ENCODE data around the gene ZCCHC2.

Gene ZCCHC2

DNA sequence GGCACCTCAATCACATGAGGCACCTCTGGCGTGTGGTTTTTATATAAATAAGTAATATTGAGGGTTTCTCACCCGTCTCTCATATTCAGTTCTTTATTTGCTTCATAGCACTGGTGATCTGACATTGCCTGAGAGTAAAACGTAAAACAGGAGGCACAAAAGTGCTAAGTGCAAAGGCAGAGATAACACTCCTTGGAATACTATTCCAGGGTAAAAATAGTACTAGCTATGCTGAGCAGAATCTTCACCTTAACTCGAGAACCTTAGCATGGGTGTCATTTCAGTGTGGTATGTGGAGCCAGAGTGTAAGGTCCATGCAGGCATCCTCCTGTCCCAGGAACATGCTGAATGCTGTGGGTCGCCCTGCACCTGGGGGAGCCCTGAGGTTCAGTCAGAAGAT is 26.9 kb downstream of the ZCCHC2 start:
- no peaks in the 10 kb centered on the region for H3K9me3 ChIP-seq (replicated peaks; ENCODE audit: low read length)
- H3K4me1 ChIP-seq (ENCODE audit: control insufficient read depth, insufficient read depth, low read length), result peaks cover 2% of the 10 kb centered on the region
- peaks cover 9% of the 10 kb centered on the region for H3K36me3 ChIP-seq (ENCODE audit: insufficient read depth, low read length)
- H3K9ac ChIP-seq (ENCODE audit: low read depth, low read length), result no peak overlapping the region
- no peak overlapping the region for H3K4me3 ChIP-seq (ENCODE audit: low read length)
- H3K4me2 ChIP-seq (ENCODE audit: low read length), result no peak overlapping the region
- H3K27me3 ChIP-seq (ENCODE audit: control insufficient read depth, insufficient read depth, low read length), result no peaks in the 10 kb centered on the region

- Histone ChIP-seq H3K4me3 (ENCODE audit: low read length) (no peak overlapping the region), H3K9me3 (replicated peaks; ENCODE audit: low read length) (no peaks in the 10 kb centered on the region), H3K4me2 (ENCODE audit: low read length) (no peak overlapping the region), H3K4me1 (ENCODE audit: control insufficient read depth, insufficient read depth, low read length) (peaks cover 8% of the 10 kb centered on the region), H3K27me3 (ENCODE audit: control insufficient read depth, insufficient read depth, low read length) (no peaks in the 10 kb centered on the region), H3K9ac (ENCODE audit: low read depth, low read length) (no peak overlapping the region), H3K36me3 (ENCODE audit: insufficient read depth, low read length) (peaks cover 4% of the 10 kb centered on the region)
Measured at GRCh38 chr18:62550746-62551145, 27.9 kb downstream of the ZCCHC2 start.

DNA sequence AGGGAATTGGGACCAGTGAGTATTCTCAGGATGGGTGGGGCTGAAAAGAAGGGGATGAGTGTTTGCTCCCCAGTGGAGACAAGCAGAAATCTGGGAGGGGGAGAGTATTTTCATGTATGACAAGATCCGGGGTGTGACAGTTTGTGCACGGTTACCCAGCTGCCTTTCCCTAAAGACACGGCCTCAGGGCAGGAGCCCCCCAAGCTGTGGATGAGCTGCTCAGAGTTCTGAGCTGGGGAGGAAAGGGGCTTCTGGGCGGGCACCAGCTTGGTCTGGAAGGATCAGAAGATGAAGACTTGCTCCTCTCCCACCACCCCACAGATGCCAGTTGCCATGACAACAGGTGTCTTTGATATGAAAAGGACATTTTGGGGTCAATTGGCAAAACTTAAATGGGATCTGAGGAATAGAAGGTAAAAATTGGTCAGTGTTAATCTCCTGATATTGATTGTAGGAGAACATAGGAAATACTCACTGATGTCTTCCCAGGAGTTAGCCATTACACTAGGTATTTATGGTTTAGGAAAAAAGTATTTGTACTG is 29.2 kb downstream of the ZCCHC2 start:
- Histone ChIP-seq H3K9ac (ENCODE audit: low read depth, low read length) (no peak overlapping the region), H3K4me1 (ENCODE audit: control insufficient read depth, insufficient read depth, low read length) (peaks cover 8% of the 10 kb centered on the region), H3K9me3 (replicated peaks; ENCODE audit: low read length) (no peaks in the 10 kb centered on the region), H3K4me2 (ENCODE audit: low read length) (no peak overlapping the region), H3K4me3 (ENCODE audit: low read length) (no peak overlapping the region), H3K27me3 (ENCODE audit: control insufficient read depth, insufficient read depth, low read length) (no peaks in the 10 kb centered on the region), H3K36me3 (ENCODE audit: insufficient read depth, low read length) (peaks cover 12% of the 10 kb centered on the region)

GRCh38 chr18:62554061-62554815 is 31.4 kb downstream of the ZCCHC2 start:
- peaks cover 8% of the 10 kb centered on the region for H3K4me1 ChIP-seq (ENCODE audit: control insufficient read depth, insufficient read depth, low read length)
- H3K4me2 ChIP-seq (ENCODE audit: low read length), result no peak overlapping the region
- no peaks in the 10 kb centered on the region for H3K9me3 ChIP-seq (replicated peaks; ENCODE audit: low read length)
- no peak overlapping the region for H3K4me3 ChIP-seq (ENCODE audit: low read length)
- H3K27me3 ChIP-seq (ENCODE audit: control insufficient read depth, insufficient read depth, low read length), result no peaks in the 10 kb centered on the region
- peaks cover 15% of the 10 kb centered on the region for H3K36me3 ChIP-seq (ENCODE audit: insufficient read depth, low read length)
- no peak overlapping the region for H3K9ac ChIP-seq (ENCODE audit: low read depth, low read length)

DNA sequence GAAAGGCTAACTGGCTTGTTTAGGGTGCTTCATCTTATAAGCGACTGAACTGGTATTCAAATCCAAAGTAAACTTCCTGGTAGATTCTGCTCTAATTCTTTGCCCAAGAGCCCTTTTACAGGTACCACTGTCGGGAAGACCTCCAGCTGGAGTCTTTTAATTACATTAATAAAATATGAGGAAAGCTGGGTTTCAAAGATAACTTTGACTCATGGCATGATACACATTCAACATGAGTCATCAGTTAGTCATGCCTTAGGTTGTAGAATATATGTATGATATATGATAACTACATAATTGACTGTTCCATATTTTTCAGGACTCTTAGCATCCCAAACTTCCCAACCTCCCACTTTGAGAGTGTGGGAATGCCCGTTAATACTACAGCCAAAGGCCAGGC is 32.3 kb downstream of the ZCCHC2 start:
- H3K4me3 ChIP-seq (ENCODE audit: low read length), result no peak overlapping the region

DNA sequence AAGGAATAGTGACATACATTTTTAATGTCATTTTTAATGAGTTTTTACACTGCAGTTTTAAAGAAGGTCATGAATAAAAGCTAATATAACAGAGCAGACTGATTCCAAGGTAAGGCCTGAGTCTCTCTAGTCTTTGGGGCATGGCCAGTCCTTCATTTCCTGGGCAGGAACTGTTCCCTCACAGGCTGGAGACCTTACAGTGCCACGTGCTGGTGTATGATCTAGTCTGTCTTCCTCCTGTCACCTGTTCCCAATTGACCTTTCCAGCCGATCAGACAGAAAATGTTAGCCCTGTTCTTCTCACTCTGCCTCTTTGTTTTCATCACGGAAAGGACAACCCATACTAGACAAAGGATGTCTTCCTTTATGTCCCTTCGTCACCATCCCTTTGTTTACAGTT is 33.6 kb downstream of the ZCCHC2 start:
- H3K4me3 ChIP-seq (ENCODE audit: low read length), result no peak overlapping the region
- peaks cover 12% of the 10 kb centered on the region for H3K36me3 ChIP-seq (ENCODE audit: insufficient read depth, low read length)
- H3K27me3 ChIP-seq (ENCODE audit: control insufficient read depth, insufficient read depth, low read length), result no peaks in the 10 kb centered on the region
- peaks cover 8% of the 10 kb centered on the region for H3K4me1 ChIP-seq (ENCODE audit: control insufficient read depth, insufficient read depth, low read length)
- no peak overlapping the region for H3K9ac ChIP-seq (ENCODE audit: low read depth, low read length)
- H3K9me3 ChIP-seq (replicated peaks; ENCODE audit: low read length), result no peaks in the 10 kb centered on the region
- no peak overlapping the region for H3K4me2 ChIP-seq (ENCODE audit: low read length)

More for the DNA sequence above, 32.3 kb downstream of the ZCCHC2 start:
- Histone ChIP-seq H3K4me1 (ENCODE audit: control insufficient read depth, insufficient read depth, low read length) (peaks cover 8% of the 10 kb centered on the region), H3K27me3 (ENCODE audit: control insufficient read depth, insufficient read depth, low read length) (no peaks in the 10 kb centered on the region), H3K9me3 (replicated peaks; ENCODE audit: low read length) (no peaks in the 10 kb centered on the region), H3K36me3 (ENCODE audit: insufficient read depth, low read length) (peaks cover 15% of the 10 kb centered on the region), H3K9ac (ENCODE audit: low read depth, low read length) (no peak overlapping the region), H3K4me2 (ENCODE audit: low read length) (no peak overlapping the region)

- no peaks in the 10 kb centered on the region for H3K27me3 ChIP-seq (ENCODE audit: control insufficient read depth, insufficient read depth, low read length)
- H3K4me2 ChIP-seq (ENCODE audit: low read length), result no peak overlapping the region
- H3K4me1 ChIP-seq (ENCODE audit: control insufficient read depth, insufficient read depth, low read length), result peaks cover 8% of the 10 kb centered on the region
- H3K9ac ChIP-seq (ENCODE audit: low read depth, low read length), result no peak overlapping the region
- H3K9me3 ChIP-seq (replicated peaks; ENCODE audit: low read length), result no peaks in the 10 kb centered on the region
- peaks cover 21% of the 10 kb centered on the region for H3K36me3 ChIP-seq (ENCODE audit: insufficient read depth, low read length)
- H3K4me3 ChIP-seq (ENCODE audit: low read length), result no peak overlapping the region
Measured at GRCh38 chr18:62558015-62558663, 35.3 kb downstream of the ZCCHC2 start.

- Histone ChIP-seq H3K9ac (ENCODE audit: low read depth, low read length) (no peak overlapping the region), H3K4me2 (ENCODE audit: low read length) (no peak overlapping the region), H3K36me3 (ENCODE audit: insufficient read depth, low read length) (peaks cover 18% of the 10 kb centered on the region), H3K4me3 (ENCODE audit: low read length) (no peak overlapping the region), H3K4me1 (ENCODE audit: control insufficient read depth, insufficient read depth, low read length) (no peaks in the 10 kb centered on the region), H3K27me3 (ENCODE audit: control insufficient read depth, insufficient read depth, low read length) (no peaks in the 10 kb centered on the region), H3K9me3 (replicated peaks; ENCODE audit: low read length) (no peaks in the 10 kb centered on the region)
Measured at GRCh38 chr18:62564044-62564443, 41.2 kb downstream of the ZCCHC2 start.

DNA sequence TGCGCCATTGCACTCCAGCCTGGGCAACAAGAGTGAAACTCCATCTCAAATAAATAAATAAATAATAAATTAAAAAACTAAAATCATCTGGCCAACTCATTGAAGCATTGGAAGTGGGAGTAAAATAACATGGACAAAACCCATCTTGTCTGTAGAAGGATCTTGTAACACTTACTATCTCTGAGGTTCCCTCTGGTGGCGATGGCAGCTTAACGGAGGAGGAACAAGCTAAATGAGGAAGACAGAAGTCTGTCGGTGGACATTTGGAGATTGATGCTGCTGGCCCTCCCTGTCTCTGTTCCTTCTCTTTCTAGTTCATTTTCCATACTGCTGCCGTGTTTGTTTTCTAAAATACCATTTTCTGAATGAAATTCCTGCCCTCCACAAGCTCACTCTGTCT is 43.4 kb downstream of the ZCCHC2 start:
- H3K27me3 ChIP-seq (ENCODE audit: control insufficient read depth, insufficient read depth, low read length), result no peaks in the 10 kb centered on the region
- H3K9me3 ChIP-seq (replicated peaks; ENCODE audit: low read length), result no peaks in the 10 kb centered on the region
- no peak overlapping the region for H3K4me3 ChIP-seq (ENCODE audit: low read length)
- no peaks in the 10 kb centered on the region for H3K4me1 ChIP-seq (ENCODE audit: control insufficient read depth, insufficient read depth, low read length)
- H3K9ac ChIP-seq (ENCODE audit: low read depth, low read length), result no peak overlapping the region
- no peak overlapping the region for H3K4me2 ChIP-seq (ENCODE audit: low read length)
- peaks cover 24% of the 10 kb centered on the region for H3K36me3 ChIP-seq (ENCODE audit: insufficient read depth, low read length)

DNA sequence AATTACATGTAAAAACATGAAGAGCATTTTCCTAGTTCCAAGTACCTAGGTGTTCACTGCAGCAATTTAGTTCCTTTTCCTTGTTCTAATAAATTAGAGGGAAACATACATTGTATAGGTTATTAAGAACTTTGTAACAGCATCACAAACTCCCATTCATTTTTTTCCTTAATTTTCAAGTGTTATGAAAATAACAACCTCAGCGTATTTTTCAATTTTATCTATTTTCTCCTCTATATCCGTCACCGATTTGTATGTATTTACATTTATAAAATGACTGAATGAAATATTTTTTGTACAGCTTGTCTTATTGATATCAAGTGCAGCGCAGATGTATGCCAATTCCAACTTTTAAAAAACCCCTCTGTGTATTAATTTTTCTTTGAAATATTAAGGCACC is 44.0 kb downstream of the ZCCHC2 start:
- H3K36me3 ChIP-seq (ENCODE audit: insufficient read depth, low read length), result peaks cover 21% of the 10 kb centered on the region

DNA sequence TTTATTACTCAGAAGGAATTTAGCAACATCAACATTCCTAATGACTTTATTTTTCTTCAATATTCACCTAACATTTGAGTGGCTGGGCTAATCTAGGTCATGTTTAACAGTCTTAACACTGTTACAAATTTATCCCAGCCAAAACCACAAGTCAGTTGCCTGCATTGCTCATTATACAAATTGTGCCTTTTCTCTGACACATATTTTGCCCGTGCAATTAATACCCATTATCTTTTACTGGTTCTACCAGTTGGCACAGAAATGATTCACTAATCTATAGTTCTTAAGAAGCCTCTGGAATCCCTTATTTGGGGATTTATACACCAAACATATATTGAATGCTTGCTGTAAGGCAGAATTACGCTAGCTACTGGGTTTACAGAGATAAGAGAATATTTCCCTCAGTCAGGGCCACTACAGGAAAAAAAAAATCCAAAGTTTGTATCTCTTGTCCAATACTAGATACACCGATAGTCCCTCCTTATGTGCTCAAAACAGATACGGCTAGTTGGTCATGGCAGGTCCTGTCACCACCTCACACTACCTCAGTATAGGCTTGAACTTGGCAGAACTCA is 46.3 kb downstream of the ZCCHC2 start:
- Histone ChIP-seq H3K9me3 (replicated peaks; ENCODE audit: low read length) (no peaks in the 10 kb centered on the region), H3K36me3 (ENCODE audit: insufficient read depth, low read length) (peaks cover 14% of the 10 kb centered on the region), H3K27me3 (ENCODE audit: control insufficient read depth, insufficient read depth, low read length) (no peaks in the 10 kb centered on the region), H3K9ac (ENCODE audit: low read depth, low read length) (no peak overlapping the region), H3K4me2 (ENCODE audit: low read length) (no peak overlapping the region), H3K4me1 (ENCODE audit: control insufficient read depth, insufficient read depth, low read length) (no peaks in the 10 kb centered on the region), H3K4me3 (ENCODE audit: low read length) (no peak overlapping the region)

More for the DNA sequence above, 44.0 kb downstream of the ZCCHC2 start:
- Histone ChIP-seq H3K9ac (ENCODE audit: low read depth, low read length) (no peak overlapping the region), H3K9me3 (replicated peaks; ENCODE audit: low read length) (no peaks in the 10 kb centered on the region), H3K4me3 (ENCODE audit: low read length) (no peak overlapping the region), H3K4me2 (ENCODE audit: low read length) (no peak overlapping the region), H3K27me3 (ENCODE audit: control insufficient read depth, insufficient read depth, low read length) (no peaks in the 10 kb centered on the region), H3K4me1 (ENCODE audit: control insufficient read depth, insufficient read depth, low read length) (no peaks in the 10 kb centered on the region)

All from skeletal muscle satellite cell (primary cell).